ENCODE measurements around the gene EGFL6.

DNA sequence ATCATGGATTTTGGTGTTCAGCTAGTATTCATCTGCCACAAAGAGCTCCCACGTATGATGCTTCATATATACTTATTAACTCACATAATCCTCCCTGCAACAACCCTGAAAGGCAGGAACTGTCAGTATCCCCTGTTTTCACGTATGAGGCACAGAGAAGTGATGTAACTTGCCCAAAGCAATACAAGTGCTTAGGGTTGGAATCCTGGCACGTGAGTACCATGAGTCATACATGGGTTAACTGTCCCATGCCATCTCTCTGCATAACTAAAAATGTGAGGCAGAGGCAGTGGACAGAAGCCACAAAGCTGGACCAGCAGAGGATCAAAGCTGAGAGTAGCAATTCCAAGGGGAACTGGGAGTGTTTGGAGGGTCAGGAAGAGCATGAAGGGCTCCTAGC, 35.7 kb upstream of the EGFL6 start:
- TF ChIP-seq POLR2AphosphoS5 (IDR thresholded peaks at IDR 0.05; ENCODE audit: low read depth, low read length) (no peak), POLR2A (IDR thresholded peaks at IDR 0.05; ENCODE audit: low read depth, low read length) (no peak)

Data from GM12891 (cell line).